ENCODE measurements around the gene TNP2. TPM values are rescaled to one million over a fixed set of nuclear protein-coding genes. Genes with fewer than 3 reads are reported as not detected.
A peak's percentile ranks its signal among the peaks of the same experiment; 100 is the strongest.

Gene TNP2
- total RNA-seq, 1 donor from 2014 or later, result not detected

DNA sequence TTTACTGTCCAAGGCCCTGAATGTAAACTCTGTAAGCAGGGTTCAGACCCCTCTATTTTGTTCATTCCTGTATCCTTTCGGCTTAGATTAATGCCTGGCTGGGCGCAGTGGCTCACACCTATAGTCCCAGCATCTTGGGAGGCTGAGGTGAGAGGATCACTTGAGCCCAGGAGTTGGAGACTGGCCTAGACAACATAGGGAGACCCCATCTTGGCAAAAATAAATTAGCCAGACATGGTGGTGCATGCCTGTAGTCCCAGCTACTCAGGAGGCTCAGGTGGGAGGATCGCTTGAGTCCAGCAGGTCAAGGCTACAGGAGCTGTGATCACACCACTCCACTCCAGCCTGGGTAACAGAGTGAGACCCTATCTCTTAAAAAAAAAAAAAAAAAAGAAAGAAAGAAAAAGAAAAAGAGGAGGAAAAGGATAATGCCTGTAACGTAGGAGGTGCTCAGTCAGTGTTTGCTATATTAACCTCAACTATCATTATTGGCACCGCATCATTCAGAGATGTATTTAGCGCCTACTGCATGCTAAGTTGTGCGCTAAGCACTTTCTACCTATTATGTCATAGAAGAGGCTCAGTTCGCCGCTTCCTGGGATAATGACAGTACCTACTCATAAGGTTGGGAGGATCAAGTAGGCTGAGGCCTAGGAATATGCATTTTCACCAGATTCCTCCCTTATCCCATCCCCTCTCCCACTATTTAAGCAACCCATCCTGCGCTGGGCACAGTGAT is 18.2 kb downstream of the TNP2 start:
- intact Hi-C loops (cut with DNase I), result loop anchor here (5.0 kb wide), 1 partner anchor 279 kb away; no protein-coding TSS in a partner anchor
- no peaks in the 10 kb centered on the region for H3K27me3 ChIP-seq
- H3K9me3 ChIP-seq, result no peaks in the 10 kb centered on the region
- peaks cover 5% of the 10 kb centered on the region for H3K36me3 ChIP-seq
- no peak overlapping the region for H3K4me3 ChIP-seq
- ATAC-seq, result no peak
- TF ChIP-seq, protein P1, sequence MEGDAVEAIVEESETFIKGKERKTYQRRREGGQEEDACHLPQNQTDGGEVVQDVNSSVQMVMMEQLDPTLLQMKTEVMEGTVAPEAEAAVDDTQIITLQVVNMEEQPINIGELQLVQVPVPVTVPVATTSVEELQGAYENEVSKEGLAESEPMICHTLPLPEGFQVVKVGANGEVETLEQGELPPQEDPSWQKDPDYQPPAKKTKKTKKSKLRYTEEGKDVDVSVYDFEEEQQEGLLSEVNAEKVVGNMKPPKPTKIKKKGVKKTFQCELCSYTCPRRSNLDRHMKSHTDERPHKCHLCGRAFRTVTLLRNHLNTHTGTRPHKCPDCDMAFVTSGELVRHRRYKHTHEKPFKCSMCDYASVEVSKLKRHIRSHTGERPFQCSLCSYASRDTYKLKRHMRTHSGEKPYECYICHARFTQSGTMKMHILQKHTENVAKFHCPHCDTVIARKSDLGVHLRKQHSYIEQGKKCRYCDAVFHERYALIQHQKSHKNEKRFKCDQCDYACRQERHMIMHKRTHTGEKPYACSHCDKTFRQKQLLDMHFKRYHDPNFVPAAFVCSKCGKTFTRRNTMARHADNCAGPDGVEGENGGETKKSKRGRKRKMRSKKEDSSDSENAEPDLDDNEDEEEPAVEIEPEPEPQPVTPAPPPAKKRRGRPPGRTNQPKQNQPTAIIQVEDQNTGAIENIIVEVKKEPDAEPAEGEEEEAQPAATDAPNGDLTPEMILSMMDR (IDR thresholded peaks at IDR 0.05), result no peak
- DNase-seq, result no peak
- peaks cover 13% of the 10 kb centered on the region for H3K4me1 ChIP-seq
- H3K27ac ChIP-seq, result no peak overlapping the region

DNA sequence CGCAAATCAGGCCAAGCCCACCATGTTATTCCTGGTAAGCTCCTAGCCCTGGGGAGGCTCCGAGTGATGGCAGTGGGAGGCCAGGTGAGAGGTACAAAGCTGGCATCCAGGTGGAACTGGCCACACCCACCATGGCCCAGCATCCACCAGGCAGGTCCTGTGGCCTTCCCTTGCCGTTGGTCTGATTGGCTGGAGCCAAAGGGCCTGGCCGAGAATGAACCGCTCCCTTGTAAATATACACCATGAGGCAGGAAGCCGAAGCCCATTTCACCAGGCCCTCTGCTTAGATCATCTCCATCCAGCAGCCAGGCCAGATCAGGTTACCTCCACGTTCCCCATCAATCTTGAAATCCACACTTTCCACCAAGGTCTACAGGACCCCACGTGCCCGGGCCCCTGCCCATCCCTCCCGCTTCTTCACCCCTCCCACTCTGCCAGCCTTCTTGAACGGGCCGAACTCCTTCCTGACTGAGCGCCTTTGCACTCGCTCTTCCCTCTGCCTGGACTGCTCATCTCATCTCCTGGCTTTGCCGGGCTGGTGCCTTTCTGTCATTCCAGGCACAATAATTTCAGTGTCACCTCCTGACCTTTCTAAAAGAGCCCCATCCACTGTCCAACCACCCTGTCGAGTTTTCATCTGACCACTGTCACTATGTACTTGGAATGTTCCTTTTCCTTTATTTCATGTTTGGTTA is 18.9 kb downstream of the TNP2 start:
- intact Hi-C loops (cut with DNase I), result loop anchor here (5.0 kb wide), 1 partner anchor 278 kb away; no protein-coding TSS in a partner anchor
- Histone ChIP-seq H3K27me3 (no peaks in the 10 kb centered on the region), H3K36me3 (peaks cover 5% of the 10 kb centered on the region), H3K4me1 (peaks cover 13% of the 10 kb centered on the region), H3K27ac (no peak overlapping the region), H3K9me3 (no peaks in the 10 kb centered on the region), H3K4me3 (no peak overlapping the region)
- ATAC-seq (no peak), DNase-seq (no peak)
- TF ChIP-seq, protein P1 (IDR thresholded peaks at IDR 0.05), result no peak

DNA sequence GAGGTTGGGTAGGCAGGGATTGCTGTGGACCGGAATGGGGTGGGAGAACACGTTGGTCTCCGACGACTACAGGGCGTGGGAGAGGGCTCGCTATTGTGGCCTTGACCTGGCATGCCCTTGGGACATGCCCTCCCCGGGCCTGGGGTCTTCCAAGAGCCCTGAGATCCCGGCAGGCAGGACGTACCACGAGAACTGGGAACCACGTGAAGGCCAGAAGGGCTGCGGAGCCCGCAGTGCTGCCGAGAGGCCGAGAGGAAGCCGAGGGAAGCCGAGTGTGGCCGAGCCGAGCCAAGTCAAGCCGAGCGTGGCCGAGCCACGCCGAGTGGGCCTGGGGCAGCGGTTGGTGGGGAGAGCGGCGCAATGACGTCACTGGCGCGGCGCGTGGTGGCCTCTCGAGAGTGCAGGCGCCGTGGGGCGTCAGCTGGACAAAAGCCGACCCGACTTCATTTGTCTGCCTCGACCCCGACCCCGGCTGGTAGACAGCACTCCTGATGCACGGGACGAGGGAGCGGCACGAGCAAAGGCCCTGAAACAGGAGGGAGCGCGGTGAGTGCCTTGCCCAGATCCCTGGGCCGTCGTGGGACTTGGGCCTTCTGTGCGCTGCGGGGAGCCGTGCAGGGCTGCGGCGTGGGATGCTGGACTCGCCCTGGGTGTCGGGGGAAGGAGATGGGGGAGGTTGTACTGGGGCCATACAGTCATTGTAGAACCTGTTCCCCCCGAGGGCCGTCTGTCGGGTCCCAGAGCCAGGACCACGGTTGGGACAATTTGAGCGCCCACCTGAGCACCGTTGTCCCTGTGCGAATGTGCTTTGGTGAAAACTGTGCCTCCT is 19.7 kb downstream of the TNP2 start:
- TF ChIP-seq, protein P1 (IDR thresholded peaks at IDR 0.05), result no peak
- H3K27me3 ChIP-seq, result no peaks in the 10 kb centered on the region
- DNase-seq (no peak), ATAC-seq (peak; percentile 8)
- H3K36me3 ChIP-seq, result peaks cover 2% of the 10 kb centered on the region
- no peak overlapping the region for H3K4me3 ChIP-seq
- peaks cover 11% of the 10 kb centered on the region for H3K4me1 ChIP-seq
- no peaks in the 10 kb centered on the region for H3K9me3 ChIP-seq
- no peak overlapping the region for H3K27ac ChIP-seq
- intact Hi-C loops (cut with DNase I), result loop anchor here (5.0 kb wide), 1 partner anchor 277 kb away; no protein-coding TSS in a partner anchor

DNA sequence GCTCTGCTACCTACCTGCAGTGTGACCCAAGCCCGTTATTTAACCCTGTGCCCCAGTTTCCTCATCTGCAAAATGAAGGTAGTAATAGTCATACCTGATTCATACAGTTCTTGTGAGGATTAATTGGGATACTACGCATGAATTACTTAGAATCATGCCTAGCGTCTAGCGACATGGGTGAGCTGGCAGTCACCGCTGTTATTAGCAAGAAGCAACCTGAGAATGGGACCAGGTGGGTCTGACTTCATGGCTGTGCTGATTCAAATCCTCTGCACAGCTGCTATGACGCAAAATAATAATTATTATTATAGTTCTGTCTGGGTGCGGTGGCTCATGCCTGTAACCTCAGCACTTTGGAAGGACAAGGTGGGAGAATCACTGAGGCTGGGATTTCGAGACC is 21.0 kb downstream of the TNP2 start:
- no peak for ATAC-seq
- intact Hi-C loops (cut with DNase I), result no loop called here
- DNase-seq, result no peak
- TF ChIP-seq, protein P1 (IDR thresholded peaks at IDR 0.05), result no peak
- no peaks in the 10 kb centered on the region for H3K36me3 ChIP-seq
- H3K4me1 ChIP-seq, result peaks cover 3% of the 10 kb centered on the region
- no peak overlapping the region for H3K27ac ChIP-seq
- H3K9me3 ChIP-seq, result no peaks in the 10 kb centered on the region
- H3K4me3 ChIP-seq, result no peak overlapping the region
- no peaks in the 10 kb centered on the region for H3K27me3 ChIP-seq

DNA sequence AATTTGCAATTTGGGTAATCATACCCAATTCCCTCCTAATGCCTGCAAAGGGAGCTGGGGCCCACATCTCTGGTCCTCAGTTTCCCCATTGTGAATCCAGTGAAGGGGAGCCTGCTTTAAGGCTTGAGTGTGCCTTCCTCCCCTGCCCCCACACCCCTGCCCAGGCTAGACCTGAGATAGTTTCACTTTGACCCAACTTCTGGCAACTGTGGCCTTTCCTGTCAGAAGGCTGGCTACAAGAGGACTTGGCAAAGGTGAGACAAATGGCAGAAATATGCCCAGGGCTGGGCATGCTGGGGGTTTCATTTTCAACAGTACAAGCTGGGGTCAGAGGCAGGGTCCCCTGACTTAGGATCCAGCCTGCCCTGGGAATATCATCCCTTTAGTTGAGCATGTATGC is 23.1 kb downstream of the TNP2 start:
- no peak for ATAC-seq
- TF ChIP-seq, protein P1 (IDR thresholded peaks at IDR 0.05), result no peak
- H3K9me3 ChIP-seq, result no peaks in the 10 kb centered on the region
- no peak overlapping the region for H3K4me3 ChIP-seq
- H3K36me3 ChIP-seq, result no peaks in the 10 kb centered on the region
- no peak overlapping the region for H3K27ac ChIP-seq
- H3K4me1 ChIP-seq, result no peaks in the 10 kb centered on the region
- no peak for DNase-seq
- intact Hi-C loops (cut with DNase I), result no loop called here
- H3K27me3 ChIP-seq, result no peaks in the 10 kb centered on the region

Measured in upper lobe of right lung (tissue), 1 donor.